H1 (cell line): ENCODE measurements around the gene CAPN11. TPM values are rescaled to one million over a fixed set of nuclear protein-coding genes. Genes with fewer than 3 reads are reported as not detected.

ENCODE experiments used
- CTCF ChIA-PET: fragments of 300-600 bp; sonication (Branson Sonifier 250); formaldehyde crosslinking; loops from one replicate; lab custom pipeline; 2021; ENCODE audit not compliant: partially characterized antibody; lab: Charles Lee
- POLR2A ChIA-PET: fragments of 300-600 bp; sonication (Branson Sonifier 250); formaldehyde crosslinking; loops from one replicate; lab custom pipeline; 2021; ENCODE audit warnings: inconsistent platforms; ENCODE audit not compliant: partially characterized antibody; lab: Charles Lee
- DNase-seq, 2 experiments: peaks; one replicate each; pipeline versions ENCODE4 v3.0.0 to v3.0.0-alpha.2; 2010 to 2022; ENCODE audit warnings: low spot score in 2 of 2, low read depth in 1 of 2, mixed read lengths in 1 of 2
- FAIRE-seq: peaks from 2 replicates; lab custom pipeline; 2011; peaks lifted over from hg19 to GRCh38; lab: Jason Lieb, UNC
- H2AFZ ChIP-seq: 2 replicates; pipeline ENCODE4 v1.8.1; 2012; ENCODE audit warnings: low read length, inconsistent platforms
- H2AK5ac ChIP-seq: 2 replicates; pipeline ENCODE4 v1.6.1; 2013; ENCODE audit warnings: low read depth, low read length
- H2BK120ac ChIP-seq: replicated peaks from 2 replicates; pipeline ENCODE3; 2013; ENCODE audit warnings: low read depth, low read length, inconsistent platforms
- H2BK12ac ChIP-seq: 2 replicates; pipeline ENCODE4 v1.6.1; 2013; ENCODE audit warnings: low read depth, low read length
- H2BK15ac ChIP-seq: 2 replicates; pipeline ENCODE4 v1.6.1; 2013; ENCODE audit warnings: low read length
- H2BK20ac ChIP-seq: 2 replicates; pipeline ENCODE4 v1.6.1; 2013; ENCODE audit warnings: low read length
- H2BK5ac ChIP-seq: 2 replicates; pipeline ENCODE4 v1.6.1; 2013; ENCODE audit warnings: low read depth, low read length
- H3K14ac ChIP-seq: 2 replicates; pipeline ENCODE4 v1.6.1; 2013; ENCODE audit warnings: inconsistent platforms; ENCODE audit not compliant: insufficient read length
- H3K18ac ChIP-seq: 2 replicates; pipeline ENCODE4 v1.6.1; 2013; ENCODE audit warnings: low read length; ENCODE audit errors: extremely low read depth
- H3K23ac ChIP-seq: 2 replicates; pipeline ENCODE4 v1.6.1; 2013; ENCODE audit warnings: inconsistent platforms; ENCODE audit not compliant: insufficient read length
- H3K23me2 ChIP-seq: 2 replicates; pipeline ENCODE4 v1.6.1; 2013; ENCODE audit warnings: low read depth, low read length
- H3K27ac ChIP-seq: 2 replicates; pipeline ENCODE4 v1.6.1; 2011; ENCODE audit warnings: low read depth, low read length, inconsistent platforms
- H3K27me3 ChIP-seq, 4 experiments: replicated peaks in 1 of 4; 1 replicate in 1 of 4; 2 replicates in 3 of 4; pipeline versions ENCODE4 v1.6.1 to v1.8.1; 2011 to 2013; ENCODE audit warnings: low read length in 3 of 4, mild to moderate bottlenecking in 3 of 4, inconsistent platforms in 2 of 4, mixed read lengths in 2 of 4, moderate library complexity in 1 of 4; ENCODE audit not compliant: control insufficient read depth in 3 of 4, insufficient read depth in 3 of 4; ENCODE audit errors: extremely low read depth in 1 of 4
- H3K36me3 ChIP-seq, 4 experiments: 2 replicates each; pipeline versions ENCODE4 v1.6.1 to v1.8.1; 2011 to 2013; ENCODE audit warnings: mild to moderate bottlenecking in 4 of 4, low read length in 3 of 4, moderate library complexity in 2 of 4, control low read depth in 1 of 4, inconsistent platforms in 1 of 4; ENCODE audit not compliant: insufficient read depth in 4 of 4, control insufficient read depth in 2 of 4
- H3K4ac ChIP-seq: replicated peaks from 2 replicates; pipeline ENCODE3; 2013; ENCODE audit warnings: low read length, low read depth, mixed read lengths, inconsistent platforms; ENCODE audit not compliant: insufficient read length
- H3K4me1 ChIP-seq, 4 experiments: replicated peaks in 1 of 4; 1 replicate in 1 of 4; 2 replicates in 3 of 4; pipeline versions ENCODE4 v1.6.1 to v1.8.1; 2011 to 2013; ENCODE audit warnings: low read length in 3 of 4, inconsistent platforms in 2 of 4, mixed read lengths in 1 of 4; ENCODE audit not compliant: insufficient read depth in 4 of 4, control insufficient read depth in 3 of 4
- H3K4me2 ChIP-seq, 2 experiments: 2 replicates each; pipeline versions ENCODE4 v1.6.1 to v1.8.1; 2011 to 2013; ENCODE audit warnings: low read depth in 2 of 2, low read length in 2 of 2, control low read depth in 1 of 2, inconsistent platforms in 1 of 2, mild to moderate bottlenecking in 1 of 2; ENCODE audit not compliant: insufficient read depth in 1 of 2
- H3K4me3 ChIP-seq, 4 experiments: fragments of 200-600, 300-600 bp in 1 of 4; sonication (generic), shearing (Covaris generic), sonication (Bioruptor Twin) in 1 of 4; 2 replicates each; pipeline versions ENCODE4 v1.5.1 to v1.8.1; 2011 to 2016; ENCODE audit warnings: low read length in 4 of 4, low read depth in 3 of 4, control low read depth in 2 of 4, inconsistent platforms in 2 of 4, mild to moderate bottlenecking in 2 of 4, mixed read lengths in 1 of 4, moderate library complexity in 1 of 4; ENCODE audit not compliant: insufficient read depth in 2 of 4; ENCODE audit errors: extremely low read depth in 1 of 4
- H3K56ac ChIP-seq: replicated peaks from 2 replicates; pipeline ENCODE3; 2013; ENCODE audit warnings: low read depth, mild to moderate bottlenecking, mixed read lengths, low read length, inconsistent platforms; ENCODE audit not compliant: insufficient read length
- H3K79me1 ChIP-seq: 2 replicates; pipeline ENCODE4 v1.6.1; 2013; ENCODE audit warnings: low read depth, low read length, control low read depth
- H3K79me2 ChIP-seq, 2 experiments: 2 replicates each; pipeline versions ENCODE4 v1.6.1 to v1.8.1; 2012 to 2013; ENCODE audit warnings: low read length in 2 of 2, mild to moderate bottlenecking in 2 of 2, inconsistent platforms in 1 of 2; ENCODE audit not compliant: insufficient read depth in 2 of 2, control insufficient read depth in 1 of 2
- H3K9ac ChIP-seq, 4 experiments: replicated peaks in 1 of 4; 1 replicate in 1 of 4; 2 replicates in 3 of 4; pipeline versions ENCODE4 v1.6.1 to v1.8.1; 2011 to 2013; ENCODE audit warnings: low read depth in 3 of 4, low read length in 3 of 4, control low read depth in 2 of 4, mild to moderate bottlenecking in 2 of 4, moderate library complexity in 2 of 4, inconsistent platforms in 1 of 4; ENCODE audit errors: extremely low read depth in 1 of 4
- H3K9me3 ChIP-seq, 2 experiments: 2 replicates each; pipeline versions ENCODE4 v1.6.1 to v1.8.1; 2012 to 2013; ENCODE audit warnings: mild to moderate bottlenecking in 2 of 2, moderate library complexity in 2 of 2, control low read depth in 1 of 2, inconsistent platforms in 1 of 2, low read depth in 1 of 2, low read length in 1 of 2, mixed read lengths in 1 of 2; ENCODE audit not compliant: insufficient read depth in 2 of 2
- H4K20me1 ChIP-seq, 2 experiments: replicated peaks in 1 of 2; 2 replicates each; pipeline versions ENCODE3 to v1.8.1; 2011 to 2013; ENCODE audit warnings: inconsistent platforms in 2 of 2, low read length in 2 of 2, mild to moderate bottlenecking in 1 of 2; ENCODE audit not compliant: insufficient read depth in 2 of 2, control insufficient read depth in 1 of 2
- H4K5ac ChIP-seq: 2 replicates; pipeline ENCODE4 v1.6.1; 2013; ENCODE audit warnings: low read length, low read depth, mixed read lengths, inconsistent platforms; ENCODE audit not compliant: insufficient read length
- H4K8ac ChIP-seq: 2 replicates; pipeline ENCODE4 v1.8.0; 2013; ENCODE audit warnings: mild to moderate bottlenecking, moderate library complexity, low read length, inconsistent platforms; ENCODE audit not compliant: insufficient read depth; ENCODE audit errors: extremely low read depth
- H4K91ac ChIP-seq: replicated peaks from 2 replicates; pipeline ENCODE3; 2013; ENCODE audit warnings: low read length, mixed read lengths, inconsistent platforms; ENCODE audit not compliant: insufficient read length
- KDM4A ChIP-seq: IDR thresholded peaks from one replicate; pipeline ENCODE4 v1.7.1; 2012; ENCODE audit warnings: low read depth, mild to moderate bottlenecking, moderate library complexity, low read length, inconsistent platforms; ENCODE audit not compliant: severe bottlenecking
- SIN3A ChIP-seq, 2 experiments: IDR thresholded peaks in 1 of 2; conservative IDR thresholded peaks in 1 of 2; 2 replicates each; pipeline ENCODE4 v1.6.1; 2011 to 2012; ENCODE audit warnings: low read length in 2 of 2, improper control_type of control experiment in 1 of 2, low read depth in 1 of 2, mild to moderate bottlenecking in 1 of 2
- WGBS, 2 experiments: shearing (Covaris generic) in 1 of 2; methylation state at CpG; one replicate each; pipeline versions ENCODE4 v1.1.6 to v1.1.7; 2013 to 2015; ENCODE audit warnings: low lambda C conversion rate in 2 of 2, mixed read lengths in 2 of 2, inconsistent platforms in 1 of 2, low coverage in 1 of 2, missing lambda C conversion rate in 1 of 2; ENCODE audit not compliant: insufficient replicate concordance in 2 of 2, insufficient coverage in 1 of 2, insufficient read length in 1 of 2; ENCODE audit errors: extremely low coverage in 1 of 2, missing lambda C conversion rate in 1 of 2; 5-methylcytosine and 5-hydroxymethylcytosine counted together
- polyA plus RNA-seq, 7 experiments: library from polyadenylated mRNA; depleted of rRNA in 3 of 7; stranded (reverse) in 5 of 7; unstranded in 2 of 7; fragments of >200 nt in 5 of 7; fragments of 200-250 nt in 2 of 7; gene quantifications; 1 replicate in 5 of 7; 2 replicates in 1 of 7; 4 replicates in 1 of 7; pipeline versions ENCODE4 v1.2.1 to v1.2.3, GENCODE V29; 2011 to 2013; ENCODE audit warnings: missing spikeins in 2 of 7, mixed read lengths in 2 of 7
- total RNA-seq: library from RNA; stranded (reverse); fragmentation: NEBNext Ultra II Directional; extraction: Animal tissue kit (Norgen Biotek cat#: 25700); gene quantifications from 2 replicates; pipeline ENCODE4 v1.2.1, GENCODE V29; 2021

The CAPN11 gene
- total and polyA plus RNA-seq, 2 of the 8 experiments (the other 6 are each of a cell fraction or from before 2014, with no cell fraction given): 0.95 to 0.97 TPM

DNA sequence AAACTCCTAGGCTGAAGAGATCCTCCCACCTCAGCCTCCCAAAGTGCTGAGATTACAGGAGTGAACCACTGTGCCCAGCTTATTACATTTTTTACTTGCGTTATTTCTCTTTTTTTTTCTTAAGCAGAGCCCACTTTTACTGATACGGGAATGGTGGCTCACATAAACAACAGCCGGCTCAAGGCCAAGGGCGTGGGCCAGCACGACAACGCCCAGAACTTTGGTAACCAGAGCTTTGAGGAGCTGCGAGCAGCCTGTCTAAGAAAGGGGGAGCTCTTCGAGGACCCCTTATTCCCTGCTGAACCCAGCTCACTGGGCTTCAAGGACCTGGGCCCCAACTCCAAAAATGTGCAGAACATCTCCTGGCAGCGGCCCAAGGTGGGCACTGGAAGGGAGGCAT lies 10.5 kb downstream of the CAPN11 start:
- H2BK12ac ChIP-seq: no peak overlapping the region
- no peak overlapping the region for H4K91ac ChIP-seq
- no peaks in the 10 kb centered on the region for H3K36me3 ChIP-seq
- no peak overlapping the region for H3K9ac ChIP-seq
- H2AK5ac ChIP-seq: no peak overlapping the region
- WGBS, 2 experiments: 90% methylated on average over 9 of the region's 9 CpGs; no CpG with 5 or more reads in 1 of the 2 experiments
- no peaks in the 10 kb centered on the region for H3K9me3 ChIP-seq
- DNase-seq: no peak
- TF ChIP-seq KDM4A (no peak), SIN3A (conservative IDR thresholded peaks at IDR 0.05 in 1 of 2, IDR thresholded peaks at IDR 0.05 in 1 of 2; ENCODE audit: low read depth in 1 of 2, low read length in 2 of 2) (no peak)
- H3K4me2 ChIP-seq: no peak overlapping the region
- H2BK120ac ChIP-seq: no peak overlapping the region
- FAIRE-seq: no peak
- H2BK20ac ChIP-seq: no peak overlapping the region
- CTCF ChIA-PET: interaction anchor here (0.6 to 3.1 kb wide), 16 partner anchors 12 to 136 kb away, joined by 3 to 22 read pairs (median 4); partner anchors contain the start of gene MYMX
- H3K23me2 ChIP-seq: no peaks in the 10 kb centered on the region
- H4K8ac ChIP-seq: no peak overlapping the region; the same call in 1 of the 2 replicates
- no peak overlapping the region for H2BK5ac ChIP-seq
- H4K5ac ChIP-seq: no peak overlapping the region
- H3K23ac ChIP-seq: no peak overlapping the region
- no peak overlapping the region for H2AFZ ChIP-seq
- no peak overlapping the region for H3K4ac ChIP-seq
- H2BK15ac ChIP-seq: no peak overlapping the region
- no peaks in the 10 kb centered on the region for H4K20me1 ChIP-seq
- no peak overlapping the region for H3K14ac ChIP-seq
- 0 out of 7 replicates have a peak, but pooled peaks cover 0 to 4% (median 0%) of the 10 kb centered on the region in 4 experiments for H3K27me3 ChIP-seq
- H3K18ac ChIP-seq: no peak overlapping the region
- H3K79me1 ChIP-seq: no peaks in the 10 kb centered on the region
- H3K4me1 ChIP-seq: peaks cover 0 to 22% (median 14%) of the 10 kb centered on the region in 4 experiments; a peak in 6 of 7 replicates
- H3K4me3 ChIP-seq: no peak overlapping the region
- no peaks in the 10 kb centered on the region for H3K79me2 ChIP-seq
- POLR2A ChIA-PET: interaction anchor here (1.0 to 2.8 kb wide), 9 partner anchors 9 to 88 kb away, joined by 3 to 29 read pairs (median 5); partner anchors contain the start of genes HSP90AB1 and SLC35B2
- no peak overlapping the region for H3K56ac ChIP-seq
- H3K27ac ChIP-seq: no peak overlapping the region
